ENCODE results near the gene PCDHGA1. TPM values are rescaled to one million over a fixed set of nuclear protein-coding genes. Genes with fewer than 3 reads are reported as not detected.
A peak's percentile ranks its signal among the peaks of the same experiment; 100 is the strongest.

PCDHGA1 gene
- total and polyA plus RNA-seq, 10 donors = 0.04 to 0.52 (median 0.25) TPM; not detected in 1

GRCh38 chr5:141512911-141513626 lies 182.8 kb downstream of the PCDHGA1 start:
- Histone ChIP-seq H3K4me1 (peaks cover 16 to 98% (median 69%) of the 10 kb centered on the region in 6 donors), H3K36me3 (peaks cover 0 to 50% (median 23%) of the 10 kb centered on the region in 6 donors), H3K4me3 (peak overlapping the region; percentile 41 to 74 (median 54)), H3K27me3 (replicated peaks in 1 of 7) (no peaks in the 10 kb centered on the region), H3K27ac (peak overlapping the region; percentile 36 to 87 (median 82)), H3K9me3 (no peaks in the 10 kb centered on the region)
- 2 to 9% (median 4%) methylated on average over 31 to 43 of the region's 43 CpGs for WGBS, 5 donors
- intact Hi-C loops (cut with DNase I; ENCODE audit: low total_unique reads) = no loop called here
- peak; percentile 86 for DNase-seq
- peak; percentile 36 to 54 (median 37) for TF ChIP-seq POLR2AphosphoS5 (IDR thresholded peaks at IDR 0.05)
- no peak for TF ChIP-seq CTCF (IDR thresholded peaks at IDR 0.05 in 8 of 11, conservative IDR thresholded peaks at IDR 0.05 in 3 of 11)

- intact Hi-C loops (cut with DNase I; ENCODE audit: low total_unique reads) = no loop called here
- WGBS, 5 donors = 4 to 23% (median 12%) methylated on average over 18 to 29 of the region's 29 CpGs
- Histone ChIP-seq H3K27ac (peak overlapping the region; percentile 21 to 87 (median 82)), H3K4me1 (peaks cover 15 to 98% (median 63%) of the 10 kb centered on the region in 6 donors), H3K9me3 (no peaks in the 10 kb centered on the region), H3K27me3 (replicated peaks in 1 of 7) (no peaks in the 10 kb centered on the region), H3K36me3 (peaks cover 0 to 57% (median 26%) of the 10 kb centered on the region in 6 donors), H3K4me3 (peak overlapping the region; percentile 41 to 74 (median 54))
- TF ChIP-seq POLR2AphosphoS5 (IDR thresholded peaks at IDR 0.05) = peak; percentile 12 to 61 (median 54)
- TF ChIP-seq CTCF (IDR thresholded peaks at IDR 0.05 in 8 of 11, conservative IDR thresholded peaks at IDR 0.05 in 3 of 11) = no peak
- no peak for TF ChIP-seq POLR2A (IDR thresholded peaks at IDR 0.05)
- DNase-seq = peak; percentile 87
Observed at GRCh38 chr5:141513627-141514329, 183.5 kb downstream of the PCDHGA1 start.

GRCh38 chr5:141514330-141515133 lies 184.2 kb downstream of the PCDHGA1 start:
- peaks cover 15 to 98% (median 55%) of the 10 kb centered on the region in 6 donors for H3K4me1 ChIP-seq
- peak overlapping the region; percentile 27 to 87 (median 82) for H3K27ac ChIP-seq
- H3K4me3 ChIP-seq = peak overlapping the region in 2 of 8 donors; percentile 53 to 74
- no peaks in the 10 kb centered on the region for H3K27me3 ChIP-seq (replicated peaks in 1 of 7)
- TF ChIP-seq POLR2A (IDR thresholded peaks at IDR 0.05) (no peak), POLR2AphosphoS5 (IDR thresholded peaks at IDR 0.05) (no peak), CTCF (IDR thresholded peaks at IDR 0.05 in 8 of 11, conservative IDR thresholded peaks at IDR 0.05 in 3 of 11) (no peak)
- no peaks in the 10 kb centered on the region for H3K9me3 ChIP-seq
- DNase-seq = no peak
- intact Hi-C loops (cut with DNase I; ENCODE audit: low total_unique reads) = no loop called here
- H3K36me3 ChIP-seq = peaks cover 0 to 65% (median 32%) of the 10 kb centered on the region in 6 donors
- WGBS, 5 donors = 64 to 83% (median 74%) methylated on average over 6 of the region's 6 CpGs

Measured in spleen (tissue), 11 donors.